H1 (cell line): ENCODE measurements around the gene GRIFIN. TPM values are rescaled to one million over a fixed set of nuclear protein-coding genes. Genes with fewer than 3 reads are reported as not detected.
A peak's percentile ranks its signal among the peaks of the same experiment; 100 is the strongest.

ENCODE experiments used
- CTCF ChIA-PET: fragments of 300-600 bp; sonication (Branson Sonifier 250); formaldehyde crosslinking; loops from one replicate; lab custom pipeline; 2021; ENCODE audit not compliant: partially characterized antibody; lab: Charles Lee
- POLR2A ChIA-PET: fragments of 300-600 bp; sonication (Branson Sonifier 250); formaldehyde crosslinking; loops from one replicate; lab custom pipeline; 2021; ENCODE audit warnings: inconsistent platforms; ENCODE audit not compliant: partially characterized antibody; lab: Charles Lee
- DNase-seq, 2 experiments: peaks; one replicate each; pipeline versions ENCODE4 v3.0.0 to v3.0.0-alpha.2; 2010 to 2022; ENCODE audit warnings: low spot score in 2 of 2, low read depth in 1 of 2, mixed read lengths in 1 of 2
- FAIRE-seq: peaks from 2 replicates; lab custom pipeline; 2011; peaks lifted over from hg19 to GRCh38; lab: Jason Lieb, UNC
- H2AFZ ChIP-seq: 2 replicates; pipeline ENCODE4 v1.8.1; 2012; ENCODE audit warnings: low read length, inconsistent platforms
- H2AK5ac ChIP-seq: 2 replicates; pipeline ENCODE4 v1.6.1; 2013; ENCODE audit warnings: low read depth, low read length
- H2BK120ac ChIP-seq: replicated peaks from 2 replicates; pipeline ENCODE3; 2013; ENCODE audit warnings: low read depth, low read length, inconsistent platforms
- H2BK12ac ChIP-seq: 2 replicates; pipeline ENCODE4 v1.6.1; 2013; ENCODE audit warnings: low read depth, low read length
- H2BK15ac ChIP-seq: 2 replicates; pipeline ENCODE4 v1.6.1; 2013; ENCODE audit warnings: low read length
- H2BK20ac ChIP-seq: 2 replicates; pipeline ENCODE4 v1.6.1; 2013; ENCODE audit warnings: low read length
- H2BK5ac ChIP-seq: 2 replicates; pipeline ENCODE4 v1.6.1; 2013; ENCODE audit warnings: low read depth, low read length
- H3K14ac ChIP-seq: 2 replicates; pipeline ENCODE4 v1.6.1; 2013; ENCODE audit warnings: inconsistent platforms; ENCODE audit not compliant: insufficient read length
- H3K18ac ChIP-seq: 2 replicates; pipeline ENCODE4 v1.6.1; 2013; ENCODE audit warnings: low read length; ENCODE audit errors: extremely low read depth
- H3K23ac ChIP-seq: 2 replicates; pipeline ENCODE4 v1.6.1; 2013; ENCODE audit warnings: inconsistent platforms; ENCODE audit not compliant: insufficient read length
- H3K23me2 ChIP-seq: 2 replicates; pipeline ENCODE4 v1.6.1; 2013; ENCODE audit warnings: low read depth, low read length
- H3K27ac ChIP-seq: 2 replicates; pipeline ENCODE4 v1.6.1; 2011; ENCODE audit warnings: low read depth, low read length, inconsistent platforms
- H3K27me3 ChIP-seq, 4 experiments: replicated peaks in 1 of 4; 1 replicate in 1 of 4; 2 replicates in 3 of 4; pipeline versions ENCODE4 v1.6.1 to v1.8.1; 2011 to 2013; ENCODE audit warnings: low read length in 3 of 4, mild to moderate bottlenecking in 3 of 4, inconsistent platforms in 2 of 4, mixed read lengths in 2 of 4, moderate library complexity in 1 of 4; ENCODE audit not compliant: control insufficient read depth in 3 of 4, insufficient read depth in 3 of 4; ENCODE audit errors: extremely low read depth in 1 of 4
- H3K36me3 ChIP-seq, 4 experiments: 2 replicates each; pipeline versions ENCODE4 v1.6.1 to v1.8.1; 2011 to 2013; ENCODE audit warnings: mild to moderate bottlenecking in 4 of 4, low read length in 3 of 4, moderate library complexity in 2 of 4, control low read depth in 1 of 4, inconsistent platforms in 1 of 4; ENCODE audit not compliant: insufficient read depth in 4 of 4, control insufficient read depth in 2 of 4
- H3K4ac ChIP-seq: replicated peaks from 2 replicates; pipeline ENCODE3; 2013; ENCODE audit warnings: low read length, low read depth, mixed read lengths, inconsistent platforms; ENCODE audit not compliant: insufficient read length
- H3K4me1 ChIP-seq, 4 experiments: replicated peaks in 1 of 4; 1 replicate in 1 of 4; 2 replicates in 3 of 4; pipeline versions ENCODE4 v1.6.1 to v1.8.1; 2011 to 2013; ENCODE audit warnings: low read length in 3 of 4, inconsistent platforms in 2 of 4, mixed read lengths in 1 of 4; ENCODE audit not compliant: insufficient read depth in 4 of 4, control insufficient read depth in 3 of 4
- H3K4me2 ChIP-seq, 2 experiments: 2 replicates each; pipeline versions ENCODE4 v1.6.1 to v1.8.1; 2011 to 2013; ENCODE audit warnings: low read depth in 2 of 2, low read length in 2 of 2, control low read depth in 1 of 2, inconsistent platforms in 1 of 2, mild to moderate bottlenecking in 1 of 2; ENCODE audit not compliant: insufficient read depth in 1 of 2
- H3K4me3 ChIP-seq, 4 experiments: fragments of 200-600, 300-600 bp in 1 of 4; sonication (generic), shearing (Covaris generic), sonication (Bioruptor Twin) in 1 of 4; 2 replicates each; pipeline versions ENCODE4 v1.5.1 to v1.8.1; 2011 to 2016; ENCODE audit warnings: low read length in 4 of 4, low read depth in 3 of 4, control low read depth in 2 of 4, inconsistent platforms in 2 of 4, mild to moderate bottlenecking in 2 of 4, mixed read lengths in 1 of 4, moderate library complexity in 1 of 4; ENCODE audit not compliant: insufficient read depth in 2 of 4; ENCODE audit errors: extremely low read depth in 1 of 4
- H3K56ac ChIP-seq: replicated peaks from 2 replicates; pipeline ENCODE3; 2013; ENCODE audit warnings: low read depth, mild to moderate bottlenecking, mixed read lengths, low read length, inconsistent platforms; ENCODE audit not compliant: insufficient read length
- H3K79me1 ChIP-seq: 2 replicates; pipeline ENCODE4 v1.6.1; 2013; ENCODE audit warnings: low read depth, low read length, control low read depth
- H3K79me2 ChIP-seq, 2 experiments: 2 replicates each; pipeline versions ENCODE4 v1.6.1 to v1.8.1; 2012 to 2013; ENCODE audit warnings: low read length in 2 of 2, mild to moderate bottlenecking in 2 of 2, inconsistent platforms in 1 of 2; ENCODE audit not compliant: insufficient read depth in 2 of 2, control insufficient read depth in 1 of 2
- H3K9ac ChIP-seq, 4 experiments: replicated peaks in 1 of 4; 1 replicate in 1 of 4; 2 replicates in 3 of 4; pipeline versions ENCODE4 v1.6.1 to v1.8.1; 2011 to 2013; ENCODE audit warnings: low read depth in 3 of 4, low read length in 3 of 4, control low read depth in 2 of 4, mild to moderate bottlenecking in 2 of 4, moderate library complexity in 2 of 4, inconsistent platforms in 1 of 4; ENCODE audit errors: extremely low read depth in 1 of 4
- H3K9me3 ChIP-seq, 2 experiments: 2 replicates each; pipeline versions ENCODE4 v1.6.1 to v1.8.1; 2012 to 2013; ENCODE audit warnings: mild to moderate bottlenecking in 2 of 2, moderate library complexity in 2 of 2, control low read depth in 1 of 2, inconsistent platforms in 1 of 2, low read depth in 1 of 2, low read length in 1 of 2, mixed read lengths in 1 of 2; ENCODE audit not compliant: insufficient read depth in 2 of 2
- H4K20me1 ChIP-seq, 2 experiments: replicated peaks in 1 of 2; 2 replicates each; pipeline versions ENCODE3 to v1.8.1; 2011 to 2013; ENCODE audit warnings: inconsistent platforms in 2 of 2, low read length in 2 of 2, mild to moderate bottlenecking in 1 of 2; ENCODE audit not compliant: insufficient read depth in 2 of 2, control insufficient read depth in 1 of 2
- H4K5ac ChIP-seq: 2 replicates; pipeline ENCODE4 v1.6.1; 2013; ENCODE audit warnings: low read length, low read depth, mixed read lengths, inconsistent platforms; ENCODE audit not compliant: insufficient read length
- H4K8ac ChIP-seq: 2 replicates; pipeline ENCODE4 v1.8.0; 2013; ENCODE audit warnings: mild to moderate bottlenecking, moderate library complexity, low read length, inconsistent platforms; ENCODE audit not compliant: insufficient read depth; ENCODE audit errors: extremely low read depth
- H4K91ac ChIP-seq: replicated peaks from 2 replicates; pipeline ENCODE3; 2013; ENCODE audit warnings: low read length, mixed read lengths, inconsistent platforms; ENCODE audit not compliant: insufficient read length
- FOSL1 ChIP-seq: IDR thresholded peaks from 2 replicates; pipeline ENCODE4 v1.6.1; 2011; ENCODE audit warnings: mild to moderate bottlenecking, low read depth, low read length, moderate library complexity; ENCODE audit not compliant: insufficient read depth
- GTF2F1 ChIP-seq: IDR thresholded peaks from 2 replicates; pipeline ENCODE4 v1.6.1; 2012; ENCODE audit warnings: low read depth, low read length, improper control_type of control experiment, borderline replicate concordance
- JUND ChIP-seq: IDR thresholded peaks from 2 replicates; pipeline ENCODE4 v1.6.1; 2011; ENCODE audit warnings: mild to moderate bottlenecking, improper control_type of control experiment, low read length
- KDM1A ChIP-seq: fragments of 200-600, 300-600 bp; sonication (generic); IDR thresholded peaks from 2 replicates; pipeline ENCODE4 v1.7.1; 2016; ENCODE audit warnings: mild to moderate bottlenecking, low read length, borderline replicate concordance
- MAX ChIP-seq: IDR thresholded peaks from 2 replicates; pipeline ENCODE4 v1.6.1; 2012; ENCODE audit warnings: inconsistent platforms
- POLR2AphosphoS5 ChIP-seq: IDR thresholded peaks from 2 replicates; pipeline ENCODE4 v1.6.1; 2011; ENCODE audit warnings: low read depth, low read length
- SAP30 ChIP-seq: fragments of 300-600 bp; sonication (generic); IDR thresholded peaks from 2 replicates; pipeline ENCODE4 v1.7.1; 2012; ENCODE audit warnings: low read length, moderate library complexity, mild to moderate bottlenecking, inconsistent platforms; ENCODE audit not compliant: insufficient read depth, insufficient replicate concordance
- SIN3A ChIP-seq, 2 experiments: IDR thresholded peaks in 1 of 2; conservative IDR thresholded peaks in 1 of 2; 2 replicates each; pipeline ENCODE4 v1.6.1; 2011 to 2012; ENCODE audit warnings: low read length in 2 of 2, improper control_type of control experiment in 1 of 2, low read depth in 1 of 2, mild to moderate bottlenecking in 1 of 2
- SIX5 ChIP-seq: IDR thresholded peaks from 2 replicates; pipeline ENCODE4 v1.6.1; 2011; ENCODE audit warnings: mild to moderate bottlenecking, low read depth, low read length
- TAF1 ChIP-seq: IDR thresholded peaks from 2 replicates; pipeline ENCODE4 v1.6.1; 2011; ENCODE audit warnings: mild to moderate bottlenecking, low read depth, low read length
- TCF12 ChIP-seq: IDR thresholded peaks from 2 replicates; pipeline ENCODE4 v1.6.1; 2011; ENCODE audit warnings: low read depth, mild to moderate bottlenecking, low read length
- WGBS, 2 experiments: shearing (Covaris generic) in 1 of 2; methylation state at CpG; one replicate each; pipeline versions ENCODE4 v1.1.6 to v1.1.7; 2013 to 2015; ENCODE audit warnings: low lambda C conversion rate in 2 of 2, mixed read lengths in 2 of 2, inconsistent platforms in 1 of 2, low coverage in 1 of 2, missing lambda C conversion rate in 1 of 2; ENCODE audit not compliant: insufficient replicate concordance in 2 of 2, insufficient coverage in 1 of 2, insufficient read length in 1 of 2; ENCODE audit errors: extremely low coverage in 1 of 2, missing lambda C conversion rate in 1 of 2; 5-methylcytosine and 5-hydroxymethylcytosine counted together
- polyA plus RNA-seq, 7 experiments: library from polyadenylated mRNA; depleted of rRNA in 3 of 7; stranded (reverse) in 5 of 7; unstranded in 2 of 7; fragments of >200 nt in 5 of 7; fragments of 200-250 nt in 2 of 7; gene quantifications; 1 replicate in 5 of 7; 2 replicates in 1 of 7; 4 replicates in 1 of 7; pipeline versions ENCODE4 v1.2.1 to v1.2.3, GENCODE V29; 2011 to 2013; ENCODE audit warnings: missing spikeins in 2 of 7, mixed read lengths in 2 of 7
- total RNA-seq: library from RNA; stranded (reverse); fragmentation: NEBNext Ultra II Directional; extraction: Animal tissue kit (Norgen Biotek cat#: 25700); gene quantifications from 2 replicates; pipeline ENCODE4 v1.2.1, GENCODE V29; 2021

Gene GRIFIN
- total and polyA plus RNA-seq, 2 of the 8 experiments (the other 6 are each of a cell fraction or from before 2014, with no cell fraction given) = not detected

DNA sequence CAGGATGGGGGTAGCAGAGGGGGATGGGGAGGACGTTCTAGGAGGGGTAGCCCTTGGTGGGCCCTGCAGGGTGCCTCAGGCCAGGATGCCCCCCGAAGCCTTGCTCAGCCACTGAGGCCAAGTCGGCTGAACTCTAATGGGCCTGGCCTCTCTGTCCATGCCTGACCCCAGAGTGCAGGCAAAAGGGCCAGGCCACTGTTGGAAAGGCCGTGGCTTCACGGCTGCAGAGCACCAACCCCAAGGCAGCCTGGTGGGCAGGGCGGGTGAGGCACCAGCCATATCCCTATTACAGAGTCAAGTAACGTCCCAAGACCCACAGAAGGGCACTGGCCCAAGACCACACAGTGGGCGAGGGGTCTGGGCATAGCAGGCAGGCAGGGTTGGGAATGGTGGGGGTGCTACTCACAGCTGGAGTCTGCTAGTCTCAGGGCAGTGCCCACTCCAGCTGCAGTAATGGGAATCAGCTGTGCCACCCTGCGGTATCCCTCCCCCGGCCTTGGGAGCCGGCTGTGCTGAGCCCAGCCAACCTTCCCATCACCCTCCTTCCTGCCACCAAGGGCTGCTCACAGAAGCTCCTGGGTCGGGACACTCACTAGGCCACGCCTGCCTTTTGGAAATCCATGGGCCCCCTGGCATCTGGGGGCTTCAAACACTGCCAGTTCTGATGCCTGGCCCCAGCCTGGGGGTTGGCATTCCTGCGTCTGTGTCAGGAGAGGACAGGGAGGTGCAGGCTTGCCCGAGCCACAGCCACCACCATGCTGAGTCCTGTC is 39.4 kb upstream of the GRIFIN start:
- no peak overlapping the region for H2AFZ ChIP-seq
- no peak overlapping the region for H3K9ac ChIP-seq
- H3K18ac ChIP-seq = no peak overlapping the region; the same call in 1 of the 2 replicates
- peaks cover 5 to 8% of the 10 kb centered on the region in 2 experiments for H4K20me1 ChIP-seq
- peaks cover 23% of the 10 kb centered on the region for H3K23me2 ChIP-seq
- no peak overlapping the region for H3K4me2 ChIP-seq
- H3K4ac ChIP-seq = no peak overlapping the region
- no peak for TF ChIP-seq KDM1A
- no peak for TF ChIP-seq SIX5
- no peak for TF ChIP-seq TAF1
- TF ChIP-seq SIN3A (conservative IDR thresholded peaks at IDR 0.05 in 1 of 2, IDR thresholded peaks at IDR 0.05 in 1 of 2; ENCODE audit: low read depth in 1 of 2, low read length in 2 of 2) = no peak
- TF ChIP-seq GTF2F1 = no peak
- TF ChIP-seq TCF12 = no peak
- no peak for TF ChIP-seq JUND
- TF ChIP-seq MAX = no peak
- no peak for TF ChIP-seq POLR2AphosphoS5
- TF ChIP-seq FOSL1 = no peak
- TF ChIP-seq SAP30 = no peak
- H2BK12ac ChIP-seq = peak overlapping the region; percentile 90; the same call in 1 of the 2 replicates
- no peaks in the 10 kb centered on the region for H3K36me3 ChIP-seq
- H2BK120ac ChIP-seq = no peak overlapping the region
- H3K79me1 ChIP-seq = no peaks in the 10 kb centered on the region; the same call in 1 of the 2 replicates
- POLR2A ChIA-PET = interaction anchor here (1.0 to 1.3 kb wide), 2 partner anchors 11 to 18 kb away, joined by 3 to 4 read pairs; no protein-coding TSS in a partner anchor
- no peak overlapping the region for H2BK20ac ChIP-seq
- WGBS, 2 experiments = 93% methylated on average over 12 of the region's 15 CpGs; no CpG with 5 or more reads in 1 of the 2 experiments
- H3K23ac ChIP-seq = no peak overlapping the region
- no peak overlapping the region for H2BK5ac ChIP-seq
- CTCF ChIA-PET = interaction anchor here (0.9 to 1.5 kb wide), 3 partner anchors 9 to 64 kb away, joined by 3 read pairs; no protein-coding TSS in a partner anchor
- FAIRE-seq (no peak), DNase-seq (no peak)
- peaks cover 0 to 15% (median 11%) of the 10 kb centered on the region in 4 experiments; a peak in 6 of 7 replicates for H3K27me3 ChIP-seq
- no peak overlapping the region for H4K8ac ChIP-seq
- peaks cover 3 to 30% (median 19%) of the 10 kb centered on the region in 4 experiments for H3K4me1 ChIP-seq
- no peak overlapping the region for H3K14ac ChIP-seq
- H3K56ac ChIP-seq = no peak overlapping the region
- no peaks in the 10 kb centered on the region for H3K9me3 ChIP-seq
- peak overlapping the region; percentile 39 for H4K91ac ChIP-seq
- no peak overlapping the region for H4K5ac ChIP-seq
- peak overlapping the region; percentile 73; the same call in 1 of the 2 replicates for H2BK15ac ChIP-seq
- 0 out of 2 replicates have a peak overlapping the region, but pooled peaks have one; percentile 88 for H2AK5ac ChIP-seq
- H3K27ac ChIP-seq = no peak overlapping the region
- H3K79me2 ChIP-seq = peaks cover 0 to 6% of the 10 kb centered on the region in 2 experiments; a peak in 3 of 4 replicates
- no peak overlapping the region for H3K4me3 ChIP-seq
